HFF-Myc (cell line): ENCODE results near the gene LYSMD2.
A peak's percentile ranks its signal among the peaks of the same experiment; 100 is the strongest.

Experiments
- DNase-seq: peaks from one replicate; pipeline ENCODE4 v3.0.0-alpha.2; 2011; ENCODE audit warnings: low read depth; ENCODE audit errors: extremely low read depth
- H3K4me3 ChIP-seq: replicated peaks from 2 replicates; pipeline ENCODE4 v1.5.1; 2011; ENCODE audit warnings: low read depth, mild to moderate bottlenecking, control low read depth, low read length
- CTCF ChIP-seq: IDR thresholded peaks from 2 replicates; pipeline ENCODE4 v1.5.1; 2012; ENCODE audit warnings: mild to moderate bottlenecking, low read depth, low read length, control low read depth; ENCODE audit errors: missing control alignments

LYSMD2 gene

DNA sequence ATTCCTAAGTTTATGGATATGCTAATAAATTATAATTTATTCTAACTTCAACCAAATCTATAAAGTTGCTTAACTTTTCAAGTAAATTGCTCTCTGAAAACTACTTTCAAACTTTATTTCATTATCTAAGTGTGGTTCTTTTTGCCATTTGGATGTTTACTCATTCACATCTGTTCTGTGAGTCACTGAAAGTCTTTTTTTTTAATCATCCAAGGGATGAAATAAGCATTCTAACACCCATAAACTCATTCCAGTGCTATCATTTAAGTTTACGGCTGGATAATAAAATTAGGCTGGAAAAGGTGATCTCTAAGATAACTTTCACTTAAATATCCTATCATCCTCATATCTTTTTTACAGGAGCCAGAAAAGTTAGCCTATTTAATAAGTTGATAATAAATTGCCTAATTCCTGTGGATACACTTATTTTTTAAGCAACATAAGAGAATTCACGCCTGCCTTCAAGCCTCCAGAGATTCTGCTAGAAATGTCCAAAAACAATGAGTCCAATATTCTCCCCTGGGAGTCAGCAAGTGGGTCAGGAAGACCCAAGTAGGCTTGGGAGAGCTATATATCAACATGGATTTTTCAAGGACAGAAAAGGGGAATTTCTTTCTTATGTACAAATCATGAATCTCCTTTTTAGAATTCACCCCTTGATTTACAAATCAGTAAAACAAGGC, 30.4 kb downstream of the LYSMD2 start:
- no peak for TF ChIP-seq CTCF
- no peak for DNase-seq
- H3K4me3 ChIP-seq: no peak overlapping the region

GRCh38 chr15:51706291-51706690, 31.2 kb downstream of the LYSMD2 start:
- no peak overlapping the region for H3K4me3 ChIP-seq
- TF ChIP-seq CTCF: no peak
- peak; percentile 33 for DNase-seq

- no peak for TF ChIP-seq CTCF
- H3K4me3 ChIP-seq: no peak overlapping the region
- no peak for DNase-seq
Observed at GRCh38 chr15:51702710-51703109, 34.7 kb downstream of the LYSMD2 start.

DNA sequence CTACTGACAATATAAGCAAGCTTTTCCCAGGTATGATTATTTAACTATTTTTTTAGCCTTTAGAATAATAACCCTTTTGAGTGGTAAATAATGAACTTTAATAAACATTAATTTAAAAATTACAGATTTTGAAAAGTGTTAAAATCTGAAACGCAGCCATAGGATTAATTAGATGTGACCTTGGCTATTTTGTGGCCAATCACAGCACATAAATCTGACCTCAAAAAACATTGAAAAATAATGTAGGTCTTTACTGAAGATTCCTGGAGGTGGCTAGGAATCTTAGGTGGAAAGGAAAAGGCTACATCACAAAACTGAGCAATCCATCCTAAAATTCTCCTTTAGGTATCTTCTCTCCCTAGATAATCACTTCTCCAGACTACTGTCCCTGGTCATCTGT, 38.1 kb downstream of the LYSMD2 start:
- no peak for DNase-seq
- TF ChIP-seq CTCF: no peak
- no peak overlapping the region for H3K4me3 ChIP-seq

DNA sequence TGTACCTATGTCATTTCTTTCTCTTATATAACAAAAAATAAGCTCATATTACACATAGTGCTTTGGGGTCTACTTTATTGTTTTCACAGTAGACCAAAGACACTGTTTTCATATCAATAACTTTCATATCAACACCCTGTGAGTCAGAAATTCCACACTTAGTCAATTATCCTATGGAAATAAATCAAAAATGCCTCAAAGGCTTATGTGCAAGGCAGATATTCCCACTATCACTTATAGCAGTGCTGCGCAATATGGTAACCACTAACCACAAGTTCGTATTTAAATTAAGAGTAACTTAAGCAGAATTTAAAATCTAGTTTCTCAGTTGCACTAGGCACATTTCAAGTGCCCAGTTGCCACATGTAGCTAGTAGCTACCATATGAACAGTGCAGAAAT, 40.3 kb downstream of the LYSMD2 start:
- TF ChIP-seq CTCF: no peak
- no peak overlapping the region for H3K4me3 ChIP-seq
- no peak for DNase-seq

- TF ChIP-seq CTCF: no peak
- DNase-seq: no peak
- H3K4me3 ChIP-seq: no peak overlapping the region
Observed at GRCh38 chr15:51696566-51696965, 40.9 kb downstream of the LYSMD2 start.

DNA sequence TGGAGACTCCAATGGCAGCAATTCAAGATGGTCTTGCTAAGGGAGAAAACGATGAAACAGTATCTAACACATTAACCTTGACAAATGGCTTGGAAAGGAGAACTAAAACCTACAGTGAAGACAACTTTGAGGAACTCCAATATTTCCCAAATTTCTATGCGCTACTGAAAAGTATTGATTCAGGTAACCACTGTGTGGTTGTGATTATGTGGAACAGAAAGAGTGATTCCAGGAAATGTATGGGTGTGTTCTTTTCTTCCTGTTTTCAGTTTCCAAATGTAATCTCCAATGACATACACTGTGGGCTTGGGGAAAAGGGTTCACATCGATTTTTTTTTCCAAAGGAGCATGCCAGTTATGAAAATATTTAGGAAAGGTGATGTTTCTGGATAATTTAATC, 45.3 kb downstream of the LYSMD2 start:
- DNase-seq: no peak
- H3K4me3 ChIP-seq: no peak overlapping the region
- TF ChIP-seq CTCF: no peak
